GM12874 (cell line): ENCODE data around the gene SHISAL1.

ENCODE experiments used
- TF ChIP-seq, protein P1 (sequence below): IDR thresholded peaks from 2 replicates; pipeline ENCODE4 v1.5.1; 2011; ENCODE audit warnings: low read depth, mild to moderate bottlenecking, control low read depth, low read length, moderate library complexity; ENCODE audit not compliant: insufficient read depth

Gene SHISAL1

DNA sequence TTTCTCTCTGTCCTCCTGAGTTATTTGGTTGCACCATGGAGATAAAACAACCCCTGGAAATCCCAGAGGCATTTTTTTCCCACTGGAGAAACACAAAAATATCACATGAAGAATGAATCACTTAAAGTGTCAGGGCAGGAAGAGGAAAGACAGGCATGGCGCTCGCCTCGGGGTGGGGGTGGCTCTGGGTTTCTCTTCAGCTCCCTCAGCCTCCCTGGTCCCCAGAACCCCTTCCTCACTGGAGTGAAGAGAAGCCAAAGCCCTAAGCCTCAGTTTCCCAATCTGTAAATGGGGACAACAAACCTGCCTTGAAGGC, 938 bp downstream of the SHISAL1 start:
- TF ChIP-seq, protein P1, sequence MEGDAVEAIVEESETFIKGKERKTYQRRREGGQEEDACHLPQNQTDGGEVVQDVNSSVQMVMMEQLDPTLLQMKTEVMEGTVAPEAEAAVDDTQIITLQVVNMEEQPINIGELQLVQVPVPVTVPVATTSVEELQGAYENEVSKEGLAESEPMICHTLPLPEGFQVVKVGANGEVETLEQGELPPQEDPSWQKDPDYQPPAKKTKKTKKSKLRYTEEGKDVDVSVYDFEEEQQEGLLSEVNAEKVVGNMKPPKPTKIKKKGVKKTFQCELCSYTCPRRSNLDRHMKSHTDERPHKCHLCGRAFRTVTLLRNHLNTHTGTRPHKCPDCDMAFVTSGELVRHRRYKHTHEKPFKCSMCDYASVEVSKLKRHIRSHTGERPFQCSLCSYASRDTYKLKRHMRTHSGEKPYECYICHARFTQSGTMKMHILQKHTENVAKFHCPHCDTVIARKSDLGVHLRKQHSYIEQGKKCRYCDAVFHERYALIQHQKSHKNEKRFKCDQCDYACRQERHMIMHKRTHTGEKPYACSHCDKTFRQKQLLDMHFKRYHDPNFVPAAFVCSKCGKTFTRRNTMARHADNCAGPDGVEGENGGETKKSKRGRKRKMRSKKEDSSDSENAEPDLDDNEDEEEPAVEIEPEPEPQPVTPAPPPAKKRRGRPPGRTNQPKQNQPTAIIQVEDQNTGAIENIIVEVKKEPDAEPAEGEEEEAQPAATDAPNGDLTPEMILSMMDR = no peak

DNA sequence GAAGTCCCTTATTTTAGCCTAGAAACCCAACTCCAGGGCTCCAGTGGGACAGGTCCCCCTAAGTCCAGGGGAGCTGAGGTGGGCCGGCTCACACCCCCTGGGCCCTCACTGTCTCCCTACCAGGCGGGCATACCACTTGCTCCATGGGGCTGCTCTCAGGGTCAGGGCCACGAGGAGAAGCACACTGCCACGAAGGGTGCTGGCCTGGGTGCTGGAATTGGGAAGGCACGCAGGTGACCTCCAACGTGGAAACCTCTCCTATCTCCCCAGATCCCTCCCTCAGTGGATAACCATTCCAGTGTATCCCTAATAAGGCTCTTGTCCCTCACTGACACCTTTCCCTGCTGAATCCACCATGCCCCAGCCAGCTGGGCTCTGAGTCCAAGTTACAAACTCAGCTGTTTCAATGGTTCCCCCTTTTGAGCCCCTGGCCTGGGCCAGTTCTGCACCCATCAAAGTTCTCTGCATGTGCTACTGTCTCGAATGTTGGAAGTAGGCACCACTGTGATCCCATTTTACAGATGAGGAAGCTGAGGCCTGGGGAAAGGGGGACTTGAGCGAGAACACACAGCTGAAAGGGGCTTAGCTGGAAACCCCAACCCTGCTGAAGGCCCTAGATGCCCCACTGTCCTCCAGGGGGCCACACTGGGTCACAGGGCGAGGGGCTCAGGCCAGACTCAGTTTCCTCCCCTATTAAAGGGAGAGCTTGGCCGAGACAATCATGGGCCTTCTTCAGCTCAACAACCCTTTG, 1.5 kb downstream of the SHISAL1 start:
- TF ChIP-seq, protein P1 = 0 out of 2 replicates have a peak, but pooled peaks have one; percentile 13

DNA sequence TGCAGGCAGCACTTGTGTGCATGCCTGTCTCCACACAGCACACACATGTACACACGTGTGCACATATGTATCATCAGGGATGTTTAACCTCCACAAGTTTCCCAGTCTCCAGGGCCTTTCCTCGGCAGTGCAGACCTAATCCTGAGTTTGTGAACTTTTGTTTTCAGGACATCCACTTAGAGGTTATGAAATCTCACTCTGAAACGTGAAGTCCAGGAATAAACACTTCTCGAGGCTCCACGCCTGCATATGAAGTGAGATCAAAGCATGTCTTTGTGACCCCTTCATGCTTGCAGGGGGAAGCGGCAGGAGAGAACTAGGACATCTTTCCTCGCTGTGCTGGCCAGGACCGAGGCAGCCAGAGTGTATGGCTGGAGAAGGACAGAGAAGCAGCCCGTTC, 3.1 kb downstream of the SHISAL1 start:
- TF ChIP-seq, protein P1 = no peak

DNA sequence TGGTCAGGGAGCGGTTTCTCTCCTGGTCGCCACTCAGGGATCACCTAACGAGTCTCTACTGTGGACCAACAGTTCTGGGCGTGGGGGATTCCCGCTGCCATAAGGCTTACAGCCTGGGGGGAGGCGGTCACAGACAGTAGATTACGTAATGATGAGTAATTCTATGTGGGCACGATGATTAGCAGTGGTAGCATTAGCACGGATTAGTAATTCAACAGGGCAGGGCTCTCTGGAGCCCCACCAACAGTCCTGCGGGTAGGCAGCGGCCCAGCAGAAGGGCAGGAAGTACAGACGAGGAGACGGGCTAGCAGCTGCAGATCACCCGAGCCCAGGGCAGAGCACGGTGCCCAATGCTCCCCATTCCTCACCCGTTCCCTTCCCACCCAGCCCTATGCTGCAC, 3.6 kb downstream of the SHISAL1 start:
- TF ChIP-seq, protein P1 = no peak

DNA sequence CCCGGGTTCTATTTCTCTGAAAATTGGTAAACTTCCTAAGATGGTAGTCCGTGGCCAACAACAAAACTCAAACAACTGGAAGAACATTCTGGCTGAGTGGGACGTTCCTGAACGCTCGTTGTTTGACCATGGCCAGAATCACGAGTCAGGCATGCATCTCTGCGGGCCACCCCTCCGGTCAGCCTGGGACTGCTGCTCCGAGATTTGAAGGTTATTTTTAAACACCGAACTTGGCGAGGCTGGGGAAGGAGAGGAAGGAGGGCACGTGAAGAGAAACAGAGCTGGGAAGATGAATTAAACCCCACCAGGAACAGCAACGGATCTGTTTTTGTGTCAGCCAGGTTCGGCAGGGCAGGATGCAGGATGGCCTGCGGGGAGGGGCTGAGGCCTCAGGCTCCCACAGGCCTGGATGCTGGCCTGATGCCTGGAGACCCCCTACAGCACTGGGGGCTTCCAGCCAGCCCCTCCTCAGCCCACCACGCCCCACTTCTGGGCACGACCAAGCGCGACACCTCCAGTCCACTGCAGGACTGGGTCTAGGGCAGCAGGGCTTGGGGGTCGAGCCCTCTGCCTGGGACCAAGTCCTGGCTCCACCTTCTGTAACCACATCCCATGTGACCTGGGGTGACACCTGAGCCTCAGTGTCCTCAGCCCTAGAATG, 5.1 kb downstream of the SHISAL1 start:
- TF ChIP-seq, protein P1 = no peak

DNA sequence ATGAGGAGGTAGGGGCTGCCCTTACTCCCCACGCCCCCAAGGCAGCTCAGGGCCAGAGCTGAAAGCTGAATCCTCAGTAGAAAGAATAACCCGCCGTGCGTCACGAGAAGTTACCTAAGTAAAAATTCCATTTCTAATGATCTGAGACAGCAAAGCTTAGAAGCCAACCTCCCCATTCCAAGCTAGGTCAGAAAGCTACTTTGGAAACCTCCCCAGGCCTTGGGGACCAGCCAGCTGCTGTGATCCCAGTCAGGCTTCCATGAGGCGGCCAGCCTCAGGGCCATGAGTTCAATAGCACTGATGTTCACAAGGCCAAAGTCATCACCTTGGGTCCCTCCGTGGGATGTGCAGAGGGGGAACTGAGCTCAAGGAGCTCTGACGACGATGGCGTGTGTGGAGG, 6.9 kb downstream of the SHISAL1 start:
- TF ChIP-seq, protein P1 = no peak

DNA sequence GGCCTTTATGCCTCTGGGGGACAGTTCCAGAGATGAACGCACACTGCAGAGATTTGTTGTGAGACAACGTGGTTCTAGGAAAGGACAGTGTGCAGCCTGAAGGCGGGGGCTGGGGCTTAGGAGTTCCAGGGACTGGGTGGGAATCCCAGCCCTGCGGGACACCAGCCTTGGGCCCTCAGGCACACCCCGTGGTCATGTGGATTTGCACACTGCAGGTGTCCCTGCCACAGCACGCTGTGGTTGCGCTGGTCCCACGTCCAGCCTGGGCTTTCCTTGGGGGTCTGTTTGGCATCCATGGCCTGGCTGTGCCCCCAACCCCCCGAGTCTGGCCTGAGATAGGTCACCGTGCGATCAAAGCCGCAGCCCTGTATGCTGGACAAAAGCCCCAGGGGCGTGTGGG, 7.3 kb downstream of the SHISAL1 start:
- TF ChIP-seq, protein P1 = no peak
